Parietal lobe (tissue), 2 donors: ENCODE results near the gene ZFYVE21. TPM values are rescaled to one million over a fixed set of nuclear protein-coding genes. Genes with fewer than 3 reads are reported as not detected.

Experiments
- small RNA-seq: library from RNA; depleted of rRNA; stranded (forward); fragments of <200 nt; gene quantifications from one replicate; pipeline ENCODE3, GENCODE V24; 2014; ENCODE audit warnings: low replicate concordance
- total RNA-seq: library from RNA; depleted of rRNA; stranded (reverse); fragments of >200 nt; gene quantifications from one replicate; pipeline ENCODE4 v1.2.3, GENCODE V29; 2014

ZFYVE21 gene
- 54.1 TPM for total RNA-seq

DNA sequence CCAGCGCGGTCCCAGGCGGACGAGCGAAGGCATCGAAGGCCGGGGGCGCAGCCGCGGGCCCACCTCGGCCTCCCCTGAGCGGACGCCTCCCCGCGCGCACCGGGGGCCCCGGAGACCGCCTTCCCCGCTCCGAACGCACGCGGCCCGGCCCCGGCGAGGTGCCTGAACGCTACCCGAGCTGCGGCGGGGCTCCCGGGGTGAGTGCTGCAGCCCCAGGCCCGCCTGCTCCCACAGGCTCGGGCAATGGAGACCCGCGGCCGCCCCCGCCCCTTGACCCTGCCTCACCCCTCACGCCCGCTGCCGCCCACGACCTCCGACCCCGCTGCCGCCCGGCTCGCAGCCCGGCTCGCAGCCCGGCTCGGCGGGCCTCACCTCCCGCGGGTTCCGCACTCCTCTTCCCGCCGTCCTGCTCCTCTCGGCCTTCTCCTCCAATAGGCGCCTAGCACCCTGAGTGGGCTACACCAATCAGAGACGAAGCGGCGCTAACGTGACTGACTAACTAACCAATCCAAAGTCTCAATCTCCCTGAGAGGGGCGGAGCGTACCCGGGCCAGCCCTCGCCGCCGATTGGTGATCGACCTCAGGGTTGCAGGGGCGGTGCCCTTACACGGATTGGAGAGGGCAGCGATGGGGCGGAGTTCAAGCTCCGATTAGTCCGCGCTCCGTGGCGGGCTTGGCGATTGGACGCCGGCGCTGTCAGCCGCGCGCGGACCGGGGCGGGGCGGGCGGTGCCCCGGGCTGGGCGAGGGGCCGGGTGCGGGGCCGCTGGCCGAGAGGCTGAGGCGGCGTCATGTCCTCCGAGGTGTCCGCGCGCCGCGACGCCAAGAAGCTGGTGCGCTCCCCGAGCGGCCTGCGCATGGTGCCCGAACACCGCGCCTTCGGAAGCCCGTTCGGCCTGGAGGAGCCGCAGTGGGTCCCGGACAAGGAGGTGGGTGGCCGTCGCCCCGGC lies at the start of gene ZFYVE21, which contains the start of gene XRCC3:
TSS of gene ZFYVE21 (plus strand) at position 759 of the 949 bp plus-strand sequence. CDS start at position 791, 32 bp downstream.
TSS of gene XRCC3 (minus strand) at position 400 of the 949 bp plus-strand sequence. CDS start 4,364 bp downstream, outside the sequence.

Small RNAs within 50 kb of the gene (small RNA-seq; reads per million reads assigned to genes)
- gene RF00019, result not detected

Other genes with a start within 250 kb of the ZFYVE21 start
- gene CKB, start 193.0 kb upstream of the ZFYVE21 start, total RNA-seq, result 304 TPM
- 9.4 TPM for gene TRMT61A, start 186.6 kb upstream of the ZFYVE21 start, total RNA-seq
- 31.9 TPM for gene BAG5, start 153.2 kb upstream of the ZFYVE21 start, total RNA-seq
- 31.0 TPM for gene COA8, start 152.8 kb upstream of the ZFYVE21 start, total RNA-seq
- gene KLC1, start 86.6 kb upstream of the ZFYVE21 start, total RNA-seq, result 534 TPM
- 11.3 TPM for gene XRCC3, start 359 bp upstream of the ZFYVE21 start, total RNA-seq
- 17.8 TPM for gene PPP1R13B, start 131.8 kb downstream of the ZFYVE21 start, total RNA-seq
- gene TDRD9, start 212.6 kb downstream of the ZFYVE21 start, total RNA-seq, result 1.9 TPM
- gene RD3L, start 226.7 kb downstream of the ZFYVE21 start, total RNA-seq, result not detected